GM12875 (cell line): ENCODE results near the gene MSI2.

Experiments used
- H3K4me3 ChIP-seq: one replicate; pipeline ENCODE4 v1.5.1; 2011; ENCODE audit warnings: low read depth, low read length, control low read depth
- TF ChIP-seq, protein P1 (sequence below): IDR thresholded peaks from 2 replicates; pipeline ENCODE4 v1.5.1; 2011; ENCODE audit warnings: low read depth, mild to moderate bottlenecking, control low read depth, inconsistent platforms, low read length, moderate library complexity, borderline replicate concordance; ENCODE audit not compliant: insufficient read depth

MSI2 gene

DNA sequence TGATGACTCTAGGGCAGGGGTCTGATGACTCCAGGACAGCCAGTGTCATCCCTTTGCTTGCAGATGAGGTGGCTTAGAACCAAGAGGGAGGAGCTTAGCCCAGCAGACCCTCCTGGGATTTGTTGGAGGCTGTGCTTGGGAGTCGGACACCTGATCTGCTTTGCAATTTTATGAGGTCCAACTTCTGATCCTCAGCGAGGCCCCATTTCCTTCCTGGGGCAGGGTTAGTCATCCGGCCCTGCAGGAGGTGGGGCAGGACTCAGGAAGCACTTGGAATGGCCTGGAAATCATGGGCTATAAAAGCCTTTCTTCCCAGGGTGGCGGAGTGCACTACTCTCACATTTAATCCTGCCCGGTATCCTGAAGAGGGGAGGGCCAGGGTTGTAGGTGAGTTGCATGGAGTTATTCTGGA is 168.5 kb downstream of the MSI2 start:
- no peak overlapping the region for H3K4me3 ChIP-seq
- TF ChIP-seq, protein P1, sequence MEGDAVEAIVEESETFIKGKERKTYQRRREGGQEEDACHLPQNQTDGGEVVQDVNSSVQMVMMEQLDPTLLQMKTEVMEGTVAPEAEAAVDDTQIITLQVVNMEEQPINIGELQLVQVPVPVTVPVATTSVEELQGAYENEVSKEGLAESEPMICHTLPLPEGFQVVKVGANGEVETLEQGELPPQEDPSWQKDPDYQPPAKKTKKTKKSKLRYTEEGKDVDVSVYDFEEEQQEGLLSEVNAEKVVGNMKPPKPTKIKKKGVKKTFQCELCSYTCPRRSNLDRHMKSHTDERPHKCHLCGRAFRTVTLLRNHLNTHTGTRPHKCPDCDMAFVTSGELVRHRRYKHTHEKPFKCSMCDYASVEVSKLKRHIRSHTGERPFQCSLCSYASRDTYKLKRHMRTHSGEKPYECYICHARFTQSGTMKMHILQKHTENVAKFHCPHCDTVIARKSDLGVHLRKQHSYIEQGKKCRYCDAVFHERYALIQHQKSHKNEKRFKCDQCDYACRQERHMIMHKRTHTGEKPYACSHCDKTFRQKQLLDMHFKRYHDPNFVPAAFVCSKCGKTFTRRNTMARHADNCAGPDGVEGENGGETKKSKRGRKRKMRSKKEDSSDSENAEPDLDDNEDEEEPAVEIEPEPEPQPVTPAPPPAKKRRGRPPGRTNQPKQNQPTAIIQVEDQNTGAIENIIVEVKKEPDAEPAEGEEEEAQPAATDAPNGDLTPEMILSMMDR, result no peak

DNA sequence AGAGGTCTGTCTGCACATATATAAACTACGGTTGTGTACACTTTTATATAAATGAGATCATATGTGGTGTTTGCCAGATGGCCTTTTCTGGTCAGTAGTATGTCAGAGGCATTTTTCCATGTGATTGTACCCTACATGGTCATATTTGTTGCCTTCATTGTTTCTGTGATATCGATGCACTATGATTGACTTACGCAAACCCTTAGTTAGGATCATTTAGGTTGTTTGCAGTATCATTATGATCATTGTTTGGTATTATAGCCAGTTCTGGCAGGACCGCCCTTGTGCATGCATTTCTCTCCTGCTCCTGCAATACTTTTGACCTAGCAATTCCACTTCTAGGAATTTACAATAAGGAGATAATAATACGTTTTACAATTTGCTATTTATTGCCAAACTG is 169.1 kb downstream of the MSI2 start:
- no peak overlapping the region for H3K4me3 ChIP-seq
- TF ChIP-seq, protein P1, result no peak

DNA sequence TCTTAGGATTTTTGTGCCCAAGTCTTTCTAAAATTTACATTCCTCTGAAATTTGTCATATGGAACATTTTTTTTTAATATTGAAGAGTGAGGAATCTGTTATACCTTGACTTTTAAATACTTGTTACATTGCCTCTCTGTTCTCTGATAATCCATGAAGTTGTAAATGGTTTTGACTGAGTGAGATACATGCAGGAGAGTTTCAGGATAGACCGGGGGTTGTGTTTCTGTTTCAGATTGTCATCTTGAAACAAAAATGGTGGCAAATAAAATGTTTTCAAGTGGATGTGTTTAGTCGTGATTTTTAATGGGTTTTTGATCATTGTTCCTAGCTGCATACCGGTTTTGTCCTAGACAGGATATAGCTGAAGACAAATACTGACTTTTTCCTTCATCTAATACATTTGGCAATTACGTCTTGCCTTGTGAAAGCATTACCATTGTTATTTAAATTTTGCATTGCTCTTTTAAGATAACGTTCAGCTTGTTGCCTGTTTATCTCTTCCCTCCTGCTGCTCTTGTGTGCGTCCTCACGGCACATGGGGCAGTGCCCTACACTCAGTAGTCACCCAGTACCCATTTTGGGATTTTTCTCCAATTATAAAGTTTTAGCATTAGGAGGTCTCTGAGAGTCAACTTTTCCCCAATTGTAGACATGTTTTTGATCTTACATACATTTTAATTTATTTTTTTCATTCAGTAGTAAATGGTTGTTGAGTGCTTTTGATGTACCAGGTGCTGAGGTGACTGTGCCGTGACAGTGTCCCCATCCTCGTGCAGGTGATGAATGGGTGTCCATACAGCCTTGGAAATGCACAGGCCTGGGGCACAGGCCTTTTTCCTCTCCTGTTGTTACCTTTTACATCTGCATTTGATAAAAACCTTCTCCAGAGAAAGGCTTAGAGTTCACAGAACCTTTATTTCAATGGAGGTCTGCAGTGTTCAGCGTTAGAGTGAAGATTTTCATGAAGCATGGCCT is 169.9 kb downstream of the MSI2 start:
- TF ChIP-seq, protein P1, result no peak
- H3K4me3 ChIP-seq, result no peak overlapping the region

DNA sequence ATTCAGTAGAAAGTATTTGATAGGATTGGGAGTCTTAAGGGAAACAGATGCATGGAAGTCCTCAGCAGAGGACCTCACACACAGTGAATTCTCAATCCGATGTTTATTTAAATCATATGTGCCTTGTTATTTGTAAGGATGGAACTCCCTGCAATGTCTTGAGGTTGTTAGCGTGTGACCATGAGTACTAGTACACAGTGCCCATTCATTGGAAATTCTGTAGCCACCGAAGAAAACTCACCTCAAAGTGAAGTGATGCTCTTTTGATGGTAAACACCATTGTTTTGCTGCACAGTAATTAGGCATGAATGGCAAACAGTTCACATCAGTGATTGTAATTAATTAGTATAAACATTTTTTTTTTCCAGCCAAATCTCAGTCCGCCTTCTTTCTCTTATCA is 173.6 kb downstream of the MSI2 start:
- TF ChIP-seq, protein P1, result no peak
- no peak overlapping the region for H3K4me3 ChIP-seq

GRCh38 chr17:57431415-57431814 is 175.1 kb downstream of the MSI2 start:
- TF ChIP-seq, protein P1, result no peak
- H3K4me3 ChIP-seq, result no peak overlapping the region

GRCh38 chr17:57432507-57433277 is 176.4 kb downstream of the MSI2 start:
- TF ChIP-seq, protein P1, result no peak
- H3K4me3 ChIP-seq, result no peak overlapping the region
